G401 (cell line): ENCODE measurements around the gene ZNF331. TPM values are rescaled to one million over a fixed set of nuclear protein-coding genes. Genes with fewer than 3 reads are reported as not detected.

Experiments used
- DNase-seq: peaks from one replicate; pipeline ENCODE4 v3.0.0-alpha.2; 2015; ENCODE audit warnings: low spot score
- in situ Hi-C: cut with HindIII; loops from 2 replicates; pipeline ENCODE4 v1.10.0; 2016; ENCODE audit warnings: low sequenced_read_pairs, mixed read lengths
- total RNA-seq: library from RNA; depleted of rRNA; stranded (reverse); fragments of >200 nt; shearing (Covaris generic); gene quantifications from 2 replicates; pipeline ENCODE4 v1.2.3, GENCODE V29; 2014

ZNF331 gene
- total RNA-seq, 1 experiment from 2014 or later: 10.6 TPM

DNA sequence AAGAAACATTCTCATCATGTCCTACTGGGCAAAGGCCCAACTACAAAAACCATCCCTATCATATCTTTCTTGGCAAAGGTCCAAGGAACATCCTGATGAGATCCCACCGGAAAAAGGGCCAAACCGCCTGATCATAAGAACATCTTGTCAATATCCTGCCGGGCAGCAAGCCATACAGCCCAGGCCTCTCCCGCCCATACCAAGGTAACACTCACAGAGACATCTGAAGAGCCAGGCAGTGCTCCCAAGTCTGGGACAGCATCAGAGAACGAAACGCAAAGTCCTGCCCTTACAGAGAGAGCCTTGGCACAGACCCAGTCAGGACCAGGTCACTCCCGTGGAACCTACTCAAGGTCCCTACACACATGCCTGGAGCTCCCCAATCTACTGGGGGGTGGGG lies 18.5 kb upstream of the ZNF331 start:
- in situ Hi-C loops: no loop called here
- DNase-seq: no peak

DNA sequence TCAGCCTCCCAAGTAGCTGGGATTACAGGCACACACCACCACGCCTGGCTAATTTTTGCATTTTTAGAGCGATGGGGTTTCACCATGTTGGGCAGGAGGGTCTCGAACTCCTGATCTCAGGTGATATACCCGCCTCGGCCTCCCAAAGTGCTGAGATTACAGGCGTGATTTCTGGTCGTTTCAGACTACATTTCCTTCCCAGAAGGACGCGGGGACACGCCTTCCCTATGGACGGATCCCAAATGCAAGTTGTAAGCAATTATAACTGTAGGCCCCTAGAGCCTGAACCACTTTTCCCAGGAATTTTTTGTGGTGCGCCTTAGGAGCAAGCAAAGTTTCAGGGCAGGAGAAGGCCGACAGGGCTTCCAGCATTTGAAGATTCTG lies 17.8 kb upstream of the ZNF331 start:
- in situ Hi-C loops: no loop called here
- DNase-seq: no peak

DNA sequence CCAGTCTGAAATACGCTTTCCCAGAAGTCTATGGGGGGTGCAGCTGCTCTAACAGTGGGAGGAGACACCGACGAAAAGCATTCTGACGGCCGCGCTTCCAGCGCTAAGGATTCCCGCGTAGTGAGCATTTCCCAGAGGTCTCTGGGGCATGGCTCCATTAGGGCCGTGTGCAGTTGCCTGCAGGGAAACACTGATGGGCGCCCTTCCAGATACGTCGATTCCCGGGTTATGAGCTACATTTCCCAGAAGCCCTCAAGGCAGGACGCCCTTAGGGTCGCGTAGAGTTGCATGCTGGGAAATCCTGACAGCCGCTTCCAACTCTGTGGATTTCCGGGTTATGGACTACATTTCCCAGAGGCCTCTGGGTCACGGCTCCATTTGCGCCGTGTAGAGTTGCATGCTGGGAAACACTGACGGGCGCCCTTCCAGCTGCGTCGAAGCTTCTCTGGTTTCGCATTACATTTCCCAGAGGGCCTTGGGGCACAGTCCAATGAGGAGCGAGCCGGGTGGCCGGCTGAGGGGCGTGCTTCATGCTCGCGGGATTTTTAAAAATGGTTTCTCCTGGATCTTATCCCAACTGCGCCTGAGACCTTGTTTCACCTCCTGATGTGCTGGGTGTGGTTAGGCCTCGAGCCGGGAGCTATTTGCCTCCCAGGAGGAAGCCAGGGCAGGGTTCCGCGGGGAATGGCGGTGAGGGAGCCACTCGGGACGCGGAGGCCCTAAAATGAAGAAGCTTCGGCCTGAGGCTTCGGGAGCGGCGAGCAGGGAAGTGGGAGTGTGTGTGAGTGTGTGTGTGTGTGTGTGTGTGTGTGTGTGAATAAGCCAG lies 17.2 kb upstream of the ZNF331 start:
- in situ Hi-C loops: no loop called here
- DNase-seq: peak; percentile 99

DNA sequence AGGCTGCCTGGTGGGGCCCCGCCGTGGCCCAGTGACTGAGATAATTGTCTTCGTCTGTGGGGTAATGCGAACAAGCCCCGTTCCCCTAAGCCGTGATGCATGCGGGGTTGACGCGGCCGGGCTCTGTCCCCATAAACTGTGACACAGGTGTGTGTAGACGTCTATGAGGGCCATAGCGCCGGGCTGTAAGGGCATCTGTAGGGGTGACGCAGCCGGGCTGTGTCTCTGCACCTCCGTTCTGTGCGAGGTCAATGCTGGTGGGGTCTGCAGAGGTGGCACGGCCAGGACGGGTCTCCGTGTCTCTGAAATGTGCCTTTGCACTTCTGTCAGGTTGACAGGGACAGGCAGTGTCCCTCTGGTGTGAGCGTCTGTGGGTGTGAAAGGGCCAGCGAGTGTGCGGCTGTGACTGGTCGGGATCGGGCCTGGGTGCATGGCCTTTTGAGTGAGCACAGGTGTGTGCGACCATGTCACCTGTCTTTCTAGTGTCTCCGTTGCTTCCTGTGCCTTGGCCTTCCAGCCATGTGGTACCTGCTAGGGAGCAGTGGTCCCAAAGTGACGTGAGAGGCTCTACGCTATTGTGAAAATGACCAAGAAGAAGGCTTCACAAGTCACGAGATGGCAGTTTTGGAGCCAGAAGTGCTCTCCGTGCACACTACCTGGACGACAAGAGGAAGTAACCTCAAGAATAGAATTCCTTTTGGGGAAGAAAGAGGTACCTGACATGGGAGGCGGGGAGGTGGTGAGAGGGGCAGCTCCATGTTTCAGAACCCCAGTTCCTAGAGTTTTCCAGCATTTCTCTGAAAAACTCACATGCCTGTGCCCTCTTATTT lies 16.4 kb upstream of the ZNF331 start:
- no peak for DNase-seq
- in situ Hi-C loops: no loop called here

DNA sequence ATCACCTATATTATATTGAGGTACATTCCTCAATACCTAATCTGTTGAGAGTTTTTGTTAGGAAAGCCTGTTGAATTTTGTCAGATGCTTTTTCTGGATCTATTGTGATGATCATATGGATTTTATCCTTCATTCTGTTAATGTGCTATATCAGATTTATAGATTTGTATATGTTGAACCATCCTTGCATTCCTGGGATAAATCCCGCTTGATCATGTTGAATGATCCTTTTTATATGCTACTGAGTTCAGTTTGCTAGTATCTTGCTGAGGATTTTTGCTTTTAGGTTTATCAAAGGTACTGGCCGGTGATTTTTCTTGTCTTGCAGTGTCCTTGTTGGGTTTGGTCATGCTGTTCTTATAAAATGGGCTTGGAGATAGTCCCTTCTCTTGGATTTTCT lies 12.0 kb upstream of the ZNF331 start:
- in situ Hi-C loops: no loop called here

DNA sequence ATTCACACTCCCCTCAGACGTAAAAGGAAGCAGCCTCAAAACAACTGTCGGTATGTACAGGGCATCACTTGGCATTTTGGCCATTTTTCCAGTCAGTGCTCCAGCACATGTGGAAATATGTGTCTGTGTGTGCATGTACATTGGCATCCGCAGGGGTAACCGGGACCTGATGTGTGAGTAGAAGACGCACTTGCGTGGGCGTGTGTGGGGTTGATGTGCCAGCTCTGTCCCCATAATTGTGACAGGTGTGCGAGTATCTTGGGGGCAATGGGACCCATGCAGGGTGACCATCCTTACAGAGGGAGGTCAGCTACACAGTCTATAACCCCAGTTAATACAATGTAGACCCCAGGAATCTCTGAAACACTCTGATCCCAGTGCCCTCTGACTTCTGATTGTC lies 7.3 kb upstream of the ZNF331 start:
- no peak for DNase-seq
- in situ Hi-C loops: no loop called here

More for the DNA sequence above, 12.0 kb upstream of the ZNF331 start:
- DNase-seq: no peak

DNA sequence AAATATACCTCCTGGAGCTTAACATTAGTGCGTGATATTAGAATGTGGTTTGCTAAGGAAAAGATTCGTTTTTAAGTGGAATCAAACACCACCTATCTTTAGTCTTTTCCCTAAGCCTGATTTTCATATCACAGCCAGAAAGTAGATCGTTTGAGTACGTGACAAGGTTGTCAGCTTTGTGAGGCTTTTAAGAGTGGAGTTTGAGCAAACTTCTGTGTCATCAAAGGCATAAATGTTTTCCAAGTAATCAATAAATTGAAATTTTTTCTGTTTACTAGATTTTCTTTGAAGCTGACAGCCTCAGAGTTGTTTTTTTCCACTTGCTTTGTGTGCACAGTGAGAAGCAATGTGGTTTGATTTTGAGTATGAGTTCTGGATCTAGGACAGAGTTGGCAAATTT lies 6.5 kb upstream of the ZNF331 start:
- no peak for DNase-seq
- in situ Hi-C loops: no loop called here

DNA sequence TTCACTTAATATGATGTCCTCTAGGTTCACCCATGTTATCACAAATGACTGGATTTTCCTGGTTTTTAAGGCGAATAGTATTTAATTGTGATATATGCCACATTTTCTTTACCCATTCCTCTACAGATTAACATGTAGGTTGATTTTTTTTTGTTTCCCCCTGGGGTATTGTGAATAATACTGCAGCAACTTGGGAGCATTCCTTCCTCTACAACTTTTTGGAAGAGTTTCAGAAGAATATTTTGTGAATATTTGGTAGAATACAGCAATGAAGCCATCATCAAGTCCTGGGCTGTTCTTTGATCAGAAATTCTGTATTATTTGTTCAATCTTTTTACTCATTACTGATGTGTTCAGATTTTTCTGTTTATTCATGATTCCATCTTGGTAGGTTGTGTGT lies 5.6 kb upstream of the ZNF331 start:
- in situ Hi-C loops: no loop called here
- no peak for DNase-seq

DNA sequence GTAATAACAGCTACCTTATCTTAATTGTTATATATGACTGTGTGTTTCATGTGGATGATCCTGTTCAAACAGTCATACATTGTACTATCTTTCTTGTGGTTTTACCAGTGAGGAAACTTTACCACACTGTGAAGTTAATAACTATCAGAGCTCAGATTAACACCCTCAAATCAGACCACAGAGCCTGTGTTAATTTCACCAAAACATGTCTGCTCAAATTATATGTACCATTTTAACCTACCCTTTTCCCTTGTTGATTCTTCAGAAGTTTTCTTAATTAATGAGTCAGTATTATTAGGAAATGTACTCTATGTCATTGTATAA lies 1.8 kb upstream of the ZNF331 start:
- DNase-seq: no peak
- in situ Hi-C loops: no loop called here

DNA sequence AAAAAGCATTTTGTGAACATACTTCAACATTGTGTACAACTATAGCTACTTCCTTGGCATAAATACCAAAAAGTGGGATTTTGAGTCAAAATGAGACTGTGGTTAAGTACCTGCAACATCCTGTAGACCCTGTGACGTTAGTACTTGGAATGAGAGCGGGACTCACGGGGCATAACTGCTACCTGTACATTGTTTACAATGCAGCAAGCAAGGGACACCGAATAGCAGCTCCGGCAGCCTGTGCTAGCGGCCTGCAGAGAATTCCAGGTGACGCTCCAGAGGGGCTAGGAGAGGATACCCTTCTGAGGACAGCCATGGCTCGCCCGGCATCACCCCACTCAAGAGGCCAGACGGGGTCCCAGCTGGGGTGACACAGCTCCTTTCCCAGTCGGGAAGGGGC lies 824 bp upstream of the ZNF331 start:
- no peak for DNase-seq
- in situ Hi-C loops: no loop called here

DNA sequence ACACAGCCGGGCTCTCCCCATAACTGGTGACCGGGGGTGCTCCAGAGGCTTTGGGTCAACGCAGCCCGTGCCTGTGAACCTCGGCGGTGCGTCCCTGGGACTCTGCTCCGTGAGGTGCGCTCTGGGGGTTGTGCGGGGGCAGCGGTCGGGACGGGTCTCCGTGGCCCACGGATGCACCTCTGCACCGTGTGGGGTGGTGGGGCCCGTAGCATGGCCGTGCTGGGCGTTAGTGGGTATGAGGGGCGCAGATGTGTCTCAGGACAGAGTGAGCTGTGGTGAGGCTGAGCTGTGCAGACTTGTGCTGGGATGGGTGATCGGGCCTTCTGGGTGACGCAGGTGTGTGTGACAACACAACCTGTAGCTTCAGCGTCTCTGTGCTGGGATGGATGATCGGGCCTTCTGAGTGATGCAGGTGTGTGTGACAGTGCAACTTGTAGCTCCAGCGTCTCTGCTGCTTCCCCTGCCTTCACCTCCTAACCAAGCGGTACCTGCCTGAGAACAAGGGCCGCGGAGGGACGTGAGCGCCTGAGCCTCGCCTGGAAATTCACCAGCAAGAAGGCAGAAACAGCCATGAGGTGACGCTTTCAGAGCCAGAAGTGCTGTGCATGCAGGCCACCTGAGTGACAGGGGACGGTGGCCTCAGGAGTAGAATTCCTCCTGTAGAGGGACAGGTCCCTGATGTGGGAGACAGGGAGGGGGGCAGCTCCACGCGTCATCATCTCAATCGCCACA lies 599 bp downstream of the ZNF331 start:
- in situ Hi-C loops: no loop called here
- peak; percentile 22 for DNase-seq

DNA sequence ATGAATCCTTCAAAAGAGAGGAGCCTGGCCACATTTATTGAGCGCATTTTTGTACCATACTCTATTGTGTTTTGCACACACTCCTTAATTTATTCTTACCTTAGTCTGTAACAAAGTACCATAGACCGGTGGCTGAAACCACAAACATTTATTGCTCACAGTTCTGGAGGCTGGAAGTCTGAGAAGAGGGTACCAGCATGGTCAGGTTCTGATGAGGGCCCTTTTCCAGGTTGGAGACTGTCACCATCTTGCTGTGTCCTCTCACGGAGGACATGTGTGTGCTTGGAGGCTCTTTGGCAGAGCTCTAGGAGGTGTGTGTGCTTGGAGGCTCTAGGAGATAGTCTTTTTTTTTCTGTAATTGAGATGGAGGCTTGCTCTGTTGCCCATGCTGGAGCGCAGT lies 2.1 kb downstream of the ZNF331 start:
- DNase-seq: no peak
- in situ Hi-C loops: no loop called here

DNA sequence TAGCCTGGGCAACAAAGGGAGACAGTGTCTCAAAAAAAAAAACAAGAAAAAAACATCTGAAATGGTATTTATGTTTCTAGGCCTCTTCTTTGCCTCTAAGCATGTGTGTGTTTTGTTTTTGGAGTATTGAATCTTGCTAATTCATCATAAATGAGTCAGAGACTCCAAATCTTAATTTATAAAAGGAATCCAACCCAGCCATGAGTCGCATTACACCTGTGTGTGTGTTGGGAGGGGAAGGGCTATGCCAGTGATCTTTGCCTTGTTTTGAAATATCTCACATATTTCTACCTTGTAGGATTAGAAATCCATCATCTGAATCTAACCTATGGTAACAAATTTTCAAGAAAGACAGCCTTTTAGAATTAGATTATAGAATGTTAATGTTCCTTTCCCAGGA lies 4.0 kb downstream of the ZNF331 start:
- in situ Hi-C loops: no loop called here
- no peak for DNase-seq

DNA sequence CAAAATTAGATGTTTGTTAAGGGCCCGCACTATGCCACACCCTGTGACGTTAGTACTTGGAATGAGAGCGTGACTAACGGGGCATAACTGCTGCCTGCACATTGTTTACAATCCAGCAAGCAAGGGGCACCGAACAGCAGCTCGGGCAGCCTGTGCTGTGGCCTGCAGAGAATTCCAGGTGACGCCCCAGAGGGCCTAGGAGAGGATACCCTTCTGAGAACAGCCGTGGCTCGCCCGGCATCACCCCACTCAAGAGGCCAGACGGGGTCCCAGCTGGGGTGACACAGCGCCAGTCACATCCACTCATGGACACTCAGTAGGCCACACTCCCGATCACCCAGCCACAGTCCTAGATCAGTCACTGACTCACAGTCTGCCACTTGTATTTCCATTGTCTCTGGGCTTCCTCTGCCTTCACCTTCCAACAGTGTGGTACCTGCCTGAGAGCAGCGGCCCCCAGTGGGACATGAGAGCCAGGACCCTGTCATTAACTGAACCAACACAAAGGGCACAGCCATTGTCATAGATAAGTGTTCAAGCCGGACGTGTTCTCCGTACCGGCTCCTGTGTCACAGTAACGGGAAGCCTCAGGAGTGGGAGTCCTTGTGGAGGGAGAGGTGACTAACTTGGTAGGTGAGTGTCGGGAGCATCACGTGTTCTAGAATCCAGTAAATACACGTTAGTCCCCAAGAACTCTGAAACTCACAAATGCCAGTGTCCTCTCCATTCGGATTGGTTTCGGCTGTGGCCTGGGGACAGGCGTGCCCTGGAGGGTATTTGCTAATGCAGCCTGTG lies 7.5 kb downstream of the ZNF331 start:
- in situ Hi-C loops: no loop called here
- DNase-seq: no peak

DNA sequence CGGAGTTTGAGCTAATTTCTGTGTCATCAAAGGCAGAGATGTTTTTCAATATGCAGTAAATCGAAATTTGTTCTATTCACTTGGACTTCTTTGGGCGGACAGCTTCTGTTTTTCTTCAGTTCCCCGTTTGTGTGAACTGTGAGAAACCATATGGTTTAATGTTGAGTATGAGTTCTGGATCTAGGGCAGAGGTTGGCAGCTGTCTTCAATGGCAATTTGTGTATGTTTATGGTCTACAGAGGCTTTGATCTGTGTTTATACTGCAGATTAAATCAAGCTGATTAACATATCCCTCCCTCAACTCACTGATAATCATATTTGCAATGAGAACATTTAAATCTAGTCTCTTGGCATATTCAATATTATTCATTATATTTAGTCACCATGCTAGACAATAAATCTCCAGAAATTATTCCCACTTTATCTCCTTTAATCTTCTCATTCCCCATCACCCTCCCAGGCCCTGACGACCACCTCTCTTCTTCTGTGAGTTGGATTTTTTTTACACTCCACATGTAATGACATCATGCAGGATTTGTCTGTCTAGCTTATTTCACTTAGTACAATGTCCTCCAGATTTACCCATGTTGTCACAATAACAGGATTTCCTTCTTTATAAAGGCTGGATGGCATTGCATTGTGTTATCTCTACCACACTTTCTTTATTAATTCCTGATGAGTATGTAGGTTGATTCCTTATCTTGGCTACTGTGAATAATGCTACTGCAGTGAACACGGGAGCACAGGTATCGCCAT lies 9.0 kb downstream of the ZNF331 start:
- in situ Hi-C loops: no loop called here
- DNase-seq: no peak

DNA sequence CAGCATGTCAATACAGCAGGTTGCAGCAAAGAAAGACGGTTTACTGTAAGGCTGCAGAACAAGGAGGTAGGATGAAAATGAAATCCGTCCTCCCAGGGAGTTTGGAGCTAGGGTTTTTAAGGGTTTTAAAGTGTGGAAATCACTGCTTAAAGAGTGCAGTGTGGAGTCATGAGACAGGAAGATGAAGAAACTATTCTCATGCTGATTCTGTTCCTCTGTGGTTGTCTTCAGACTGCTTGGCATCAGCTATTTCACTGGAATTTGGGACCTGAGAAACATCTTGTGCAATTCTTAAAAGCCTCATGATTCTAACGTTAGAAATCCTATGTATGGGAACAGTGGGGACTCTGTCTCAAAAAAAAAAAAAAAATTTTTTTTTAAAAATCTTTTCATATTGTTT lies 11.4 kb downstream of the ZNF331 start:
- in situ Hi-C loops: no loop called here
- no peak for DNase-seq

DNA sequence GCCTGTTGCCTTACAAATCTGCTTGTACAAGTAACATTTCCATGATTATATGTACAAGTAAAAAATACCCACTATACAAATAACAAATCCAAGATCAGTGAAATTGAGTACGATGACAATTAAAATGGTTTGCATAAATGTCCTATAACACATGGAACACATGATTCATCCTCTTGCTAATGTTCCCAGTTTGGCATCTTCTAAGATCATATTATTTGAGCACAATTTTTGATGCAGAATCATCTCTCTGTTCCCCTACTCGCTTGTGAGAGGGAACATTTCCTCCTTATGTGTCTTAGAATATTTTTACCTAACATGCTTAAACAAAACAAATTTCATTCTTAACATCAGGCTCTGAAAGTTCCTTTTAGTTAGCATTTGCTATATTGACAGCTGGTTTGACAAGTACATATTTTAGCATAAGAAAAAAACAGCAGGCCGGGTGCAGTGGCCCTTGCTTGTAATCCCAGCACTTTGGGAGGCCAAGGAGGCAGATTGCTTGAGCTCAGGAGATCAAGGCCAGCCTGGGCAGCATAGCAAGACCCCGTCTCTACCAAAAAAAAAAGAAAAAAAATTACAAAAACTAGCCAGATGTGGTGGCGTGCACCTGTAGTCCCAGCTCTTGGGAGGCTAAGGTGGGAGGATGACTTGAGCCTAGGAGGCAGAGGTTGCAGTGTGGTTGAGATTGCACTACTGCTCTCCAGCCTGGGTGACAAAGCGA lies 14.2 kb downstream of the ZNF331 start:
- in situ Hi-C loops: no loop called here
- DNase-seq: no peak

DNA sequence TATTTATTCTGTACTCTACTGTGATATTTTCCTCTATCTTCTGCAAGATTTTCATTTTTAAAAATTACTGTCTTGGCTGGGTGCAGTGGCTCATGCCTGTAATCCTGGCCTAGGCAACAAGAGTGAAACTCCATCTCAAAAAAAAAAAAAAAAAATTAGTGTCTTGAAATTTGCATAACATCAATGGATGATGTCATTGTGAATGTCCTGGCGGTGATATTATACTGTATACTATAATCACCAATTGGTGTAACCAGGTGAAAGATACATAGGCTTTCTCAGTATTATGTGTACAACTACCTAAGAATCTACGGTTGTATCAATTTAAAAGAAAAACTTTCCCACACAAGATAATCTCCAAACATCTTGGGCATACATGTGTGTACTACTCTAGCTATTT lies 15.2 kb downstream of the ZNF331 start:
- DNase-seq: no peak
- in situ Hi-C loops: no loop called here
